Measurements from ENCODE around the gene SLC25A18.

- TF ChIP-seq POLR2A (IDR thresholded peaks at IDR 0.05) (no peak), CTCF (IDR thresholded peaks at IDR 0.05) (no peak)
Observed at GRCh38 chr22:17576470-17576869, 13.2 kb downstream of the SLC25A18 start.
